GM18861 (cell line): ENCODE data around the gene PEG3.
"Not testable (repeated sequence)": the region's sequence is repeated elsewhere in the genome, so short reads cannot be mapped to it uniquely, and the experiment has no call there.

Source experiments
- ATAC-seq: cut with Tn5 transposase; IDR thresholded peaks from one replicate; pipeline ENCODE4 v1.9.1; 2021; ENCODE audit not compliant: unreplicated experiment

The PEG3 gene

DNA sequence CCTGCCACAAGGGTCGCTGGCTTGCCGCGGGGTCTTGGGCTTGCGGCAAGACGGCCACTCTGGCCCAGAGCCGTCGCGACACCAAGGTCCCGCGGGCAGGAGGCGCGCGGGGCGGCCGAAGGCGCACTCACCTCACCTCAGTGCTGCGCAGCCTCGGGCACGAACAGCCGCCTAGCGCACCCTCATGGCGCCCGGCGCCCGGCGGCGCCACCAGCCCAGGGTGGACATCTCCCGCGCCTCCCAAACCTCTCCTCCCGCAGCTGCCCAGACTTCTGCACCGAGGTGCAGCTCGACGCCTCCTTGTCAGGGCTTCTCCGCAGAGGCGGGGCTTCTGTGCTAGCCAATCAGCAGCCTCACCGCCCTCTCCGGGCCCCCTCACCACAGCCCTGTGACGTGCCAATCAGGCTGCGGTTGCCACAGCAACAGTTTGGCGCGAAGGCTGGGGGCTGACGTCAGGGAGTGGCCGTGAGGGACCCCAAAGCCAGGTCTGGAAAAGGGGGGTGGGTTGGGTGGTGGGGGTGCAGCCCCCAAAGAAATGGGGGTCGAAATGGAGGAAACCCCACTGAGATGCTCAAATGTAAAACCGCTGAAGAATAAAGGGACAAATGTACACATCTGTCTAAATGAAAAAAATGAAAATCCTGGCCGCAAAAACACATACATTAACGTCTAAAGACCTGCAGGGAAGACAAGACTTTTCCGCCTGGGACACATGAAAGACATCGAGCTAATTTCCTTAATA lies at the start of gene PEG3, which contains the start of gene ZIM2:
Gene PEG3, minus strand, starts transcription at position 276 of the 742 bp plus-strand sequence. CDS start 16,071 bp downstream, outside the sequence.
Gene ZIM2, minus strand, starts transcription at position 276 of the 742 bp plus-strand sequence. CDS start 16,449 bp downstream, outside the sequence.
- no peak for ATAC-seq

DNA sequence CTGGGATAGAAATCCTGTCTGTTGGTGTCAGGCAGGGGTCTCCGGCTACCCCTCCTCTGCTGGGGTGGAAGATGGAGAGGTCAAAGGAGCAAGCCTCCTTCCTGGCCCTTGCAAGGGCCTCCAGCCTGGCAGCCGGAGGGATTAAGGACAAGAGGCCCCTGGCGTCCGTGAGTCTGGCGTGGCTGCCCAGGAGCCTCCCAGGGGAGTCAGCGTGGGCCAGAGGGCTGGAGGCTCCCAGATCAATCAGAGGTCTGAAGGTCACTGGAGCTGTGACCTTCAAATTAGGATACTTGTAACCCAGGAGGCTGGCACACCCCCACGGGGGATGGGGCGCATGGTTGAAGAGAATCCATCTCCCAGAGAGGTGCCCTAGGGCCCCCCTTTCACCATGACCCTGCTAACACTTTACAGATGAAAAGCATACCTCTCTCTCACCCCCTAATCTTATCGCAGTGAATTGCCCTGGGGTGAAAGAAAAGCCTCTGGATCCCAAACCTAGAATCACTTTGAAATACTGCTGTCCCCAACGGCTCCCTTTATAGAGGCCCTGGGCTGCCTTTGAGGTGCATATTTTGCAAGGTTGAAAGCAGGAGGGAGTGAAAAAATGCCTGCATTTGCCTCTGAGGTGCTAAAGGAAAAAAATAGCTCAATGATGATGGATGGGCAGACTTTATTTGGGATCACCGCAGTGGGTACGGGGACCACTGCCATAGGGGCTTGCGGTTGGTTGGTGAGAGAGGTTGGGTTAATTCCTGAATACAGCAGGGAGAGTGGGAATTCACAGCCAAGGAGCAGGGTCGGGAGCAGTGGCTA lies 44.9 kb upstream of the PEG3 start:
- no peak for ATAC-seq

GRCh38 chr19:56884441-56884840 lies 43.9 kb upstream of the PEG3 start:
- ATAC-seq = no peak

DNA sequence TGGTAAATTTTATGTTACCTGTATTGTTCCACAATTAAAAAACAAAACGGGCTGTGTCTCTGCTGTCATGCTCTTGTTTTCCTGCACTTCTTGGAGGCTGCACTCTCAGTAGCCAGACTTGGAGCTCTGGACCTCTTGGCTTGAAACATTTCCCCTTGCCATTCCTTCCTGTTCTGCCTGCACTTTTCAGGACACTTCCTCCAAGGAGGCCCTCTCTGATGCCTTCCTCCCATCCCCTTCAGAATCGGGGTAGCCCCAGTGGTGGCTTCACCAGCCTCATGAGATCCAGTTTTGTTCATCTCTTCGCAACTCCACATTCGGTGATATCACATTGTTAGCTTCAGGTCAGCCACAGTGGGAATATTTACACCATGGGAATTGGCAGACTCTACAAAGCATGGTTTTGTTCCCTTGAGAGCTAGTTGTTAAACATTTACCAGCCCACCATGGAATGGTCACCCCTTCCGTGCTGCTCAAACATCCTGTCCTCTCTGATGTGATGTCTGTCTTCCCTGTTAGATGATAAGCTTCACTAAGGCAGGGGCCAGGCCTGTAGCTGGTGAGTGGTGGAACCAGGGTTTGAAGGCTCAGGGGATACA lies 40.2 kb upstream of the PEG3 start:
- ATAC-seq = no peak

- no peak for ATAC-seq
Measured at GRCh38 chr19:56877069-56877715, 36.7 kb upstream of the PEG3 start.

- no peak for ATAC-seq
Measured at GRCh38 chr19:56875717-56876116, 35.2 kb upstream of the PEG3 start.

GRCh38 chr19:56874530-56874929 lies 34.0 kb upstream of the PEG3 start:
- no peak for ATAC-seq

GRCh38 chr19:56873493-56873892 lies 33.0 kb upstream of the PEG3 start:
- ATAC-seq = no peak

- ATAC-seq = no peak
Measured at GRCh38 chr19:56869886-56870285, 29.4 kb upstream of the PEG3 start.

- no peak for ATAC-seq
Measured at GRCh38 chr19:56868446-56868845, 27.9 kb upstream of the PEG3 start.

DNA sequence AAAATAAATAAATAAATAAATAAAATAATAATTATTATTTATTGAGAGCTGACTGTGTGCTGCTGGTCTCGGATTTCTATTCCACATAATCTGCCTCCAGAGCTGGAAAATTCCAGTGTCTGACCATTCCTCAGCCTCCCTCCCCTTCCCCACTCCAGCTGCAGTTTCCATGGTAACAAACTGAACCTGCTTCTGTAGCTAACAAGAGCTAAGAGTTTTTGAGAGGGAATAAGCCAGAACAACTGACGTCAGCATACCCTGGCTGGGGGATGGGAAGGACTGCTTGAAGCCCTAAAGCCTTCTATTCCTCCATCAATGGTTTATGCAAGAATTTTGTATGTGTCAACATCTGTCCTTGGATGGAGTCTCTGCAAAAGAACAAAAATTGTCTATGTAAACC lies 26.0 kb upstream of the PEG3 start:
- no peak for ATAC-seq

DNA sequence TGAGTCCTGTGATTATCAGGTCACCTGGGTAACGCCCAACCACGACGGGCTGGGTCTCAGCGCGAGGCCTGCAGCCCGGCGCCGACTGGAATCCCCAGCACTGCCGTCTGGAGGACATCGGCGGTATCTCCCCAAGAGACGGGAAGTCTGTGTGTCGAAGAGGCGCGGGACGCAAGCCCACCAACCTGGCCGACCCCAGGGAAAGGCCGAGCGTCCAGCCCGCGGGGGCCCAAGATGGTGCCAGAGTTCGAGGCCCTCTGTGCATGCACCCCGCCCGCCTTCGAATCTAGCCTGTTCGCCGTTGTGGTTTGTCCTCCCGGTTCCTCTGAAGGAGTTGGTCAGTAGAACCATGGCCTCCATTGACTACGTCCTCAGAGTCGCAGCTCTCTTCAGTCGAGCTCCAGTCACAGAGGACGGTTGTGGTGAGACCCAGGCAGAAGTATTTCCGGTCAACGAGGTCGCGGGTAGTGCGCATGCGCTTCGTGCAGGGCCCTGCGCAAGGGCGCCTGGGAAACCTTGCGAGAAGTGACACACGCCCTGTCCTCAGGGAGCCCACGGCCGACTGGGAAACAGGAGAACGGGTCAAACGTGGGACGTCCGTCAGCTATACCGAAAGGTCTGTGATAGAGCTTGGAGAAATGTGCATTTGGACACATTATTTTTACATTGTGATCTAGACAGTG lies 24.1 kb upstream of the PEG3 start:
- no peak for ATAC-seq

DNA sequence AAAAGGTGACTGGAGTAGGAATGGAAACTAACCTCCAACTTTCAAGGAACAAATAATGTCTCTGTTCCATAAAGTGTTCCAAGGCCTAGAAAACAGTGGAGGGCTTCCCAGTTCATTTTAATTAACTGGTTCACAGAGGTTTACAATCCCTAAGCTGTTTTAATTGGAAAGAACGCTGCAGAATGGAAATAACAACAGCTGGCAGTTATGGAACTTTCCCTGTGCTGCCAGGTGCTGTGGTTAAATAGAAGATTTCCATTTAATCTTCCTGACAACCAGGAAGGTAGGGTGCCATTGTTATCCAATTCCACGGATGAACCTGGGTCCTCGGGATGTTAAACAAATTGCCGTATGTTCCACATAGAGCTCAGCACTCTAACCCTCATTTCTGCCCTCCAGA lies 22.2 kb upstream of the PEG3 start:
- ATAC-seq = no peak

- ATAC-seq = not testable (repeated sequence)
Measured at GRCh38 chr19:56860409-56860808, 19.9 kb upstream of the PEG3 start.

GRCh38 chr19:56858026-56858425 lies 17.5 kb upstream of the PEG3 start:
- ATAC-seq = no peak

DNA sequence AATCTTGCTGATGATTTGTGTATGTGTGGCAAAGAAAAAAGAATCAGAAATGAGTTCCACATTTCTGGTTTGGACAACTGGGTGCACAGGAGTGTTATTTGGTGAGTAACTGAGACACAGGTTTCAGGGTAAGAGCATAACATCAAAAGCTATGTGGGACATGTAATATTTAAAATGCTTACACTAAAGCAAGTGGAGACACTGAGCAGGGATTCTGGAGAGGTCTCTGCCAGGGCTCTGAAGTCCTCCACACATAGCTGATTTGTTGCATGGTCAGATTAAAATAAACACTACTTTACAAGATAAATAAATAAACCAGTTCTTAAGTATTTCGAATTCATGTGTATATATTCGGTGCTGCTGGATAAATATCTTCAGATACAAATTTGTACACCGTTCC lies 16.3 kb upstream of the PEG3 start:
- no peak for ATAC-seq

GRCh38 chr19:56852361-56852760 lies 11.8 kb upstream of the PEG3 start:
- ATAC-seq = not testable (repeated sequence)

DNA sequence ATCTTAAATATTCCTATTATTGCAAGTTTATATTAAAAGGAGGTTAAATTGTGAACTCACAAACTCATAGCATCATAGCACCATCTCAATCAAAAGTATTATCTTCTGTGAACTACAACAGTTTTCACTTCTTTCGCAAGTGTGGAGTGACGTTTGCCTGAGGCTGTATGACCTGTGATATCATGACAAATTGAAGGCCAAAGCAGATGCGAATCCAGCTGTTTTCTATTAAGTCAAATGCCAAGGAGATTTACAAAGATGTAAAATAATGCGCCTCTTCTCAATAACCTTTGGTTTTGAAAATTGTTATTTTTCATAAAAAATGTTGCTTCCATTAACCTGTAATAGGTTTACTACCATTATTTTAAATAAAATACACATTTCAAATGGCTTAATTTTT lies 7.6 kb upstream of the PEG3 start:
- ATAC-seq = no peak

DNA sequence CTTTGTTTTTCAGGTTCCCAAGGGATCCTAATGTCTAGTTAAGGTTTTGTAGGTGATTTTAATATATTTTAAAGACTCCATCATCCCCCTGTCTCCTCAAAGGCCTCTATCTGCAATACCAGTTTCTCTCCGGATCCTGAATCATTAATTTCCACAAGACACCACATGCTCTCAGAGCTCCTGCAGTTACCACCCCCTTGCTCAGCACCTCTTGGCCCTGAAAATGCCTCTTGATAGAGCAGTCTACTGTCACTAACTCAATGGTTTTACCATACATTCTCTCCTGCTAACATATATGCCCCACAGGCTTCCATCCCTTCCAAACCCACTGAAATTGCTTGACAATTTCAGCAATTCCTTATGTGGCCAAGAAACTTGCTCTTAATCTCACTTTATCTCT lies 1.9 kb upstream of the PEG3 start:
- no peak for ATAC-seq

DNA sequence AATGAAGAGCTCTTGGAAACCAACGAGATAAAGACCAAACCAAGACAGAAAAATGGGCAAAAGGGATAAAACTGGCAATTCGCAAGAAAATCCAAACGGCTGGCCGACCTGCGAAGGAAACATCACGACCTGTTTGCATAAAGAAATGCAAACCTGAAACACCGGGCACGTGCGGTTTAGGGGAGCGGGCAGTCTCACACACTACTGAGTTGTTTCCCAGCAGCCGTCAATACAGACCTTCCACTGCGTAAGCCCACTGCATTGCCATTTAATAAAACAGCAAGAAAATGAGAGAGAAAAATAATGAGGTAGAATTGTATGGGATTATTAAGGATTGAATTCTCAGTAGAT lies 642 bp upstream of the PEG3 start:
- no peak for ATAC-seq
